ENCODE results near the gene IGF2BP3.

DNA sequence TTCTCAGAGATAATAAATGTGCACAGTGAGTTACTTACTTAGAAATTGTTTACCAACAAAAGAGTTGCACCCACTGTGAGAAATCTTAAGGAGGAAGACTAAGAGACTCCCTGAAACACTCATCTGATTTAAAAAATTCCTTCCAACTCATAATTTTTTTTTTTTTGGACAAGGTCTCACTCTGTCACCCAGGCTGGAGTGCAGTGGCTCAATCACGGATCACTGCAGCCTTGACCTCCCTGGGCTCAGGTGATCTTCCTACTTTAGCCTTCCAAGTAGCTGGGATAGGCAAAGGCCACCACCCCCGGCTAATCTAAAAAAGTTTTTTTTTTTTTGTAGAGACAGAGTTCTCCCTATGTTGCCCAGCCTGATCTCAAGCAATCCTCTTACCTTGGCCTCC is 135.2 kb downstream of the IGF2BP3 start:
- TF ChIP-seq ESRRG (CRISPR knock-in tag; IDR thresholded peaks at IDR 0.05) (no peak), ZNF8 (CRISPR knock-in tag; IDR thresholded peaks at IDR 0.05) (no peak), BACH2 (CRISPR knock-in tag; IDR thresholded peaks at IDR 0.05; ENCODE audit: borderline replicate concordance) (no peak), RARB (CRISPR knock-in tag; IDR thresholded peaks at IDR 0.05) (no peak)
- TF ChIP-seq, protein P1, sequence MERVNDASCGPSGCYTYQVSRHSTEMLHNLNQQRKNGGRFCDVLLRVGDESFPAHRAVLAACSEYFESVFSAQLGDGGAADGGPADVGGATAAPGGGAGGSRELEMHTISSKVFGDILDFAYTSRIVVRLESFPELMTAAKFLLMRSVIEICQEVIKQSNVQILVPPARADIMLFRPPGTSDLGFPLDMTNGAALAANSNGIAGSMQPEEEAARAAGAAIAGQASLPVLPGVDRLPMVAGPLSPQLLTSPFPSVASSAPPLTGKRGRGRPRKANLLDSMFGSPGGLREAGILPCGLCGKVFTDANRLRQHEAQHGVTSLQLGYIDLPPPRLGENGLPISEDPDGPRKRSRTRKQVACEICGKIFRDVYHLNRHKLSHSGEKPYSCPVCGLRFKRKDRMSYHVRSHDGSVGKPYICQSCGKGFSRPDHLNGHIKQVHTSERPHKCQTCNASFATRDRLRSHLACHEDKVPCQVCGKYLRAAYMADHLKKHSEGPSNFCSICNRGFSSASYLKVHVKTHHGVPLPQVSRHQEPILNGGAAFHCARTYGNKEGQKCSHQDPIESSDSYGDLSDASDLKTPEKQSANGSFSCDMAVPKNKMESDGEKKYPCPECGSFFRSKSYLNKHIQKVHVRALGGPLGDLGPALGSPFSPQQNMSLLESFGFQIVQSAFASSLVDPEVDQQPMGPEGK (CRISPR knock-in tag; IDR thresholded peaks at IDR 0.05; ENCODE audit: borderline replicate concordance): no peak
- TF ChIP-seq, protein P2, sequence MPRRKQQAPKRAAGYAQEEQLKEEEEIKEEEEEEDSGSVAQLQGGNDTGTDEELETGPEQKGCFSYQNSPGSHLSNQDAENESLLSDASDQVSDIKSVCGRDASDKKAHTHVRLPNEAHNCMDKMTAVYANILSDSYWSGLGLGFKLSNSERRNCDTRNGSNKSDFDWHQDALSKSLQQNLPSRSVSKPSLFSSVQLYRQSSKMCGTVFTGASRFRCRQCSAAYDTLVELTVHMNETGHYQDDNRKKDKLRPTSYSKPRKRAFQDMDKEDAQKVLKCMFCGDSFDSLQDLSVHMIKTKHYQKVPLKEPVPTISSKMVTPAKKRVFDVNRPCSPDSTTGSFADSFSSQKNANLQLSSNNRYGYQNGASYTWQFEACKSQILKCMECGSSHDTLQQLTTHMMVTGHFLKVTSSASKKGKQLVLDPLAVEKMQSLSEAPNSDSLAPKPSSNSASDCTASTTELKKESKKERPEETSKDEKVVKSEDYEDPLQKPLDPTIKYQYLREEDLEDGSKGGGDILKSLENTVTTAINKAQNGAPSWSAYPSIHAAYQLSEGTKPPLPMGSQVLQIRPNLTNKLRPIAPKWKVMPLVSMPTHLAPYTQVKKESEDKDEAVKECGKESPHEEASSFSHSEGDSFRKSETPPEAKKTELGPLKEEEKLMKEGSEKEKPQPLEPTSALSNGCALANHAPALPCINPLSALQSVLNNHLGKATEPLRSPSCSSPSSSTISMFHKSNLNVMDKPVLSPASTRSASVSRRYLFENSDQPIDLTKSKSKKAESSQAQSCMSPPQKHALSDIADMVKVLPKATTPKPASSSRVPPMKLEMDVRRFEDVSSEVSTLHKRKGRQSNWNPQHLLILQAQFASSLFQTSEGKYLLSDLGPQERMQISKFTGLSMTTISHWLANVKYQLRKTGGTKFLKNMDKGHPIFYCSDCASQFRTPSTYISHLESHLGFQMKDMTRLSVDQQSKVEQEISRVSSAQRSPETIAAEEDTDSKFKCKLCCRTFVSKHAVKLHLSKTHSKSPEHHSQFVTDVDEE (CRISPR knock-in tag; IDR thresholded peaks at IDR 0.05): no peak

Data from SK-N-SH treated with all-trans-retinoic acid at 6 μM for 48 hours (cell line).